Hindlimb muscle (tissue), 1 donor: ENCODE measurements around the gene TNMD. TPM values are rescaled to one million over a fixed set of nuclear protein-coding genes. Genes with fewer than 3 reads are reported as not detected.

ENCODE experiments used
- DNase-seq: peaks from one replicate; pipeline ENCODE4 v3.0.0-alpha.2; 2013
- polyA plus RNA-seq: library from polyadenylated mRNA; unstranded; fragments of 120-200 nt; gene quantifications from one replicate; pipeline ENCODE4 v1.2.1, GENCODE V29; 2013; ENCODE audit not compliant: insufficient read length

The TNMD gene
- polyA plus RNA-seq, 1 donor = 40.1 TPM

DNA sequence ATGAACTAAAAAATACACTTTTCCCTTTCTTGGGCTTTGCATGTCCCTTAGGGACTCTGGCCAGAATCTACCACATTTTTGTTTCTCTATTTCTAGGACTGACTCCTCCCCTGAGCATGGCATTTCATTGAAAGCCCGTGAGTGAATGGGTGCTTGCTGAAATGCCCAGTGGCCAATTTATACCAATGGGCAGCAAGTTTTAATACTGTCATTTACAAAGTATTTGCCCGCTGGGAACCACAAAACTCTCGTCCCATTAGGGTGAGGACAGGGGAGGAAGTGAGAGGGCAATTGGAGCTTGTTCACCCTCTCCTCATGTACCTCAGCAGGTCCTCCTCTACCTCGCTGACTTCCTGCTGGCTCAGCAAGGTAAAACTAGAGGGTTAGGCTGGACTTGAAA lies 60.4 kb downstream of the TNMD start:
- DNase-seq = no peak

DNA sequence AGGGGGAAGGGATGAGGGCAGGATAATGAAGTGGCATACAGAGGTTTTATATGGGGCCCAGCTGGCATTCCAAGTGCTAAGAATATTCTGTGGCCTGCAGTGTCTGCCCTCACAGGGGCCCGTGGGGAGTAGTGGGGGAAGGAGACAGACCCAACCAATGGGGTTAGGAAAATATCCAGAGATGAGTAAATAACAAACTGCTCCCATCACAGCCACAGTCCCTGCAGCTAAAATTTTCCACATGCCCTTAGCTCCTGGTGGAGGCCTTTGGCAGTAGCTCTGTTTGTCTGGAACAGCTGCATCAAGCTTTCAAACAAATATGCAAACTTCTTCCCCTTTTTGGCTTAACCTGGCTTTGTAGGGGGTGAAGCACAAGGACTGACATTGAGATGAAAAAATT lies 62.4 kb downstream of the TNMD start:
- no peak for DNase-seq

DNA sequence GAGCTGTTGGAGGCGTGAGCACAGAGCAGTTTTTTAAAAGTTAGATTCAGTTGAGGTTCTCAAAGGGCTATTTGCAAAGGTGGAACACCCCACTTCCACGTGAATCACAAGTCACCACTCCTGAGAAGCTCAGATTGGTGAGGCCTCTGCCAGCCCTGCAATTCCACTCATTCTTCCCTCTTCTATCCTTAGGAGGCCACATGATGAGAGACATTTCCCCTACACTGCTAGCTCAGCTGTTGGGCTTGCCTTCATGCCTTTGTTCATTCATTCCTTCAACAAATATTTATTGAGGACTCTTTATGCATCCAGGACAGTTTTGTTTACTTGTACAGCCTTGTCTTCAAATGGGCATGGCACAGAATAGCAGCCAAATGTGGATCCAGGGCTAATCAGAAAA lies 63.0 kb downstream of the TNMD start:
- DNase-seq = no peak

GRCh38 chrX:100648458-100649417 lies 64.0 kb downstream of the TNMD start:
- peak; percentile 56 for DNase-seq

Other genes starting within 250 kb of the TNMD start
- gene PCDH19, start 174.7 kb upstream of the TNMD start, polyA plus RNA-seq = 7.4 TPM
- 24.8 TPM for gene TSPAN6, start 51.9 kb downstream of the TNMD start, polyA plus RNA-seq
- 21.0 TPM for gene SRPX2, start 59.3 kb downstream of the TNMD start, polyA plus RNA-seq
- 5.8 TPM for gene SYTL4, start 147.2 kb downstream of the TNMD start, polyA plus RNA-seq
- gene CSTF2, start 235.5 kb downstream of the TNMD start, polyA plus RNA-seq = 10.6 TPM